Effector CD4-positive, alpha-beta T cell (primary cell): ENCODE measurements around the gene PAGR1.
"Not testable (repeated sequence)": the region's sequence is repeated elsewhere in the genome, so short reads cannot be mapped to it uniquely, and the experiment has no call there.

Source experiments
- DNase-seq: peaks from one replicate; pipeline ENCODE4 v3.0.0-alpha.2; 2020
- total RNA-seq: gene quantifications from one replicate; lab custom pipeline; 2026; lab: John Stamatoyannopoulos, UW

The PAGR1 gene
- total RNA-seq = 7.9 reads per million, percentile 27 among the genes with 10 or more reads in this experiment

GRCh38 chr16:29815793-29816693, at the start of gene PAGR1:
TSS of gene PAGR1 (plus strand) at chr16:29816152. CDS start at chr16:29816526, 374 bp downstream.
- peak; percentile 97 for DNase-seq

- DNase-seq = no peak
Observed at GRCh38 chr16:29766571-29766970, 49.4 kb upstream of the PAGR1 start.

DNA sequence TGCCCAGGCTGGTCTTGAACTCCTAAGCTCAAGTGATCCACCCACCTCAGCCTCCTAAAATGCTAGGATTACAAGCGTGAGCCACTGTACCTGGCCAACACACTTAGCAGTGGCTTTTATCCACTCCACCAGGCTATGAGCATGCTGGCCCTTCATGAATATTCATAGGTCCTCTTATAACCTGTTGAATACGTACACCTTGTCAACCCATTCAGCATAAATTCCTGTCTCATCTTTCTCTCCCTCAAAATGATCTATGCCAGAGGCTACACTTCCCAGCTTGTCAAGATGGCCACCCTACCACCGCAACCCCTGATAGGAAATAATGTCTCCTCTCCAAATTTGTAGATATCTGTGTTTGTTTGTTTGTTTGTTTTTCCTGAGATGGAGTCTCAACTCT, 48.9 kb upstream of the PAGR1 start:
- DNase-seq = no peak

- DNase-seq = no peak
Observed at GRCh38 chr16:29769507-29769906, 46.4 kb upstream of the PAGR1 start.

DNA sequence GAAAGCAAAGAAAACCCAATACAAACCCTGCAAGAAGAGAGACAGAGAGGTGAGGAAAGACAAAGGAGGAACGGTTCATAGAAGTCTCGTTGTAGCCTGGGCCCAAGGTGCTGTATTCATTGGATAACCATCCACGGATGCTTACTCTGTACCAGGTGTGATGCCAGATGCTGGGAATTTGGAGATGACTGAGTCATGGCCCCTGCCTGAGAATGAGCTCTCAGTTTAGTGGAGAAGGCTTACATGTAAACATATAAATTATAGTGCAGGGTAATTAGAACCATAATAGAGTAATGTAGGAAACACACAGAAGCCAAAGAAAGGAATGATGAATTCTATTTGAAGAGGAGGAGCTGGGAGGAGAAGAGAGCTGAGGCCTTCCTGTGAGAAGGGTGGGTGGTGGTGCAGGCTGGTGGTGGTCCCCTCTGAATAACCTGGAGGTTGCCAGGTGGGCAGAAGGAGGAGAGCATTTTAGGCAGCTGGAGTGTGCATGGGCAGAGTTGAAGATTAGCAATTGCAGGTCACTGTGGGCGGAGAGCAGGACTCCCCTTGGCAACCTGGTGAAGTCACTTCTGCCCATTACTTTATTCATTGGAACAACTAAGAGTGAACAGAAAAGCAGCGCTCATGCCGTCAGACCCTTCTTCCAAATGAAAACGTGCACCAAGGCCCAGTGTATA, 45.6 kb upstream of the PAGR1 start:
- no peak for DNase-seq

DNA sequence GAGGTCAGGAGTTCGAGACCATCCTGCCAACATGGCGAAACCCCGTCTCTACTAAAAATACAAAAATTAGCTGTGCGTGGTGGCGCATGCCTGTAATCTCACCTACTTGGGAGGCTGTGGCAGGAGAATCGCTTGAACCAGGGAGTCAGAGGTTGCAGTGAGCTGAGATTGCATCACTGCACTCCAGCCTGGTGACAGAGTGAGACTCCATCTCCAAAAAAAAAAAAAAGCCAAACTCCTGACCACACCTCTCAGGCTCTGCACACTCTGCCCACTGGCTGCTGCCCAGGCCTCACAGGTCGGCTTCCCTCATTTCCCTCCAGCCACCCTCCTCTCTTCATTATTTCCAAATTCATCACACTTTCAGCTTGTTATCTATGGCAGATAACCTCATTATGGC, 43.6 kb upstream of the PAGR1 start:
- DNase-seq = not testable (repeated sequence)

GRCh38 chr16:29774730-29775129, 41.2 kb upstream of the PAGR1 start:
- DNase-seq = no peak

DNA sequence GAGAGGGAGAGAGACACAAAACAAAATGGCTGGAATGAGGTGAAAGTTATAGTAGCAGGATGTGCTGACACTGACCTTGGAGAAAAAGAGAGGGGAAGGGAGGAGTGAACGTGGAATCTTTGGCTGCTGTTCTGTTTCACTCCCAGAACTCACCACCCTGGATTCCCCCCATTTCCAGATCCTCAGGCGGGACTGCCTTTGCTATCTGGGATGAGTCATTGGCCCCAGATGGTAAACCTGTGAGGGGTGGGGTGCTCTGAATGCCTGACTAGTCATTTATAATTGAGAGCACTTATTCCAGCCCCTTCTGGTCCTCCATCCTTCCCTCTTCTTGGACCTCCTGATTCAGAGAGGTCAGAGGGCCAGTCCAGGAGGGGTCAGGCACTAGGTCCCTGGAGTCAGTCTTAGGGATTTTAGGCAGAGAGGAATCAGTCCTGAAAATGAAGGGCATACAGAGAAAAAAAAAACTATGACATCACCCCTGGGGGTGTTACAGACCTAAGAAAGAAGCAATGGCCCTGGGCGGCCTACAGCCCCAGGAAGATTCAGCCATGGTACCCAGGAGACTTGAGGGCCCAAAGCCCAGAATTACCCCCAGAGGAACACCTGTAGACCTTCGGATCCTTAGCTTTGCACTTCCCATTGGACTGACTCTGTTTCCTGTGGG, 40.1 kb upstream of the PAGR1 start:
- DNase-seq = no peak

DNA sequence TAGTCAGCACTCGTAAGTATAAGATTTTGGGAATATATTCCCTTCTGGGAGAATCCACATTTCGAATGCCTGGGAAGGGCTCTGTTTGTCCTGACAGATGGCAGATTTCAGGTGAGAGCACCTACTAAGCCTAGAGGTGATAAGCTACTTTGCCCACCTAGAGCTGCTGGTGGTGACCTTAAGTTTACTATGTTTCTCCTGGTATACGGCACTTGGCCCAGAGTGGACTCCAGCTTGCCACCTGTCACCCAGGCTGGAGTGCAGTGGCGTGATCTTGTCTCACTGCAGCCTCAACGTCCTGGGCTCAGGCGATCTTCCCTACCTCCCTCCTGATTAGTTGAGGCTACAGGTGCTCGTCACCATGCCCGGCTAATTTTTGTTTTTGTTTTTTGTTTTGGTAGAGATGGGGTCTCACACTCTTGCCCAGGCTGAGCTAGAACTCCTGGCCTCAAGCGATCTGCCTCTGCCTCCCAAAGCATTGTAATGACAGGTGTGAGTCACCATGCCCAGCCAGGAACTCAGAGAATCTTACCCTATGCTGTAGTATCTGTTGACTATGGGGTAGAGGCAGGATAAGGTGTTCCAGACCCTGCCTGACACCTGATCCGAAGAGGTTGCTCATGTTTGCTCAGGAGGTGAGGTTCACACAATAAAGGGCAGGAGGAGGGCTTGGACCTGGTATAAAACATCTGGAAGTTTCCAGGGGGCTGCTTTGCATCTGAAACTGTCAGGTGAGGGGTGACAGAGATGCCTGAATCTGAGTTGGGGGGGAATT, 38.2 kb upstream of the PAGR1 start, which contains the start of gene ZG16:
ZG16 (plus strand) TSS at position 681 of the 775 bp plus-strand sequence. CDS start 1,011 bp downstream, outside the sequence.
- DNase-seq = no peak

- DNase-seq = no peak
Observed at GRCh38 chr16:29779474-29779873, 36.5 kb upstream of the PAGR1 start.

DNA sequence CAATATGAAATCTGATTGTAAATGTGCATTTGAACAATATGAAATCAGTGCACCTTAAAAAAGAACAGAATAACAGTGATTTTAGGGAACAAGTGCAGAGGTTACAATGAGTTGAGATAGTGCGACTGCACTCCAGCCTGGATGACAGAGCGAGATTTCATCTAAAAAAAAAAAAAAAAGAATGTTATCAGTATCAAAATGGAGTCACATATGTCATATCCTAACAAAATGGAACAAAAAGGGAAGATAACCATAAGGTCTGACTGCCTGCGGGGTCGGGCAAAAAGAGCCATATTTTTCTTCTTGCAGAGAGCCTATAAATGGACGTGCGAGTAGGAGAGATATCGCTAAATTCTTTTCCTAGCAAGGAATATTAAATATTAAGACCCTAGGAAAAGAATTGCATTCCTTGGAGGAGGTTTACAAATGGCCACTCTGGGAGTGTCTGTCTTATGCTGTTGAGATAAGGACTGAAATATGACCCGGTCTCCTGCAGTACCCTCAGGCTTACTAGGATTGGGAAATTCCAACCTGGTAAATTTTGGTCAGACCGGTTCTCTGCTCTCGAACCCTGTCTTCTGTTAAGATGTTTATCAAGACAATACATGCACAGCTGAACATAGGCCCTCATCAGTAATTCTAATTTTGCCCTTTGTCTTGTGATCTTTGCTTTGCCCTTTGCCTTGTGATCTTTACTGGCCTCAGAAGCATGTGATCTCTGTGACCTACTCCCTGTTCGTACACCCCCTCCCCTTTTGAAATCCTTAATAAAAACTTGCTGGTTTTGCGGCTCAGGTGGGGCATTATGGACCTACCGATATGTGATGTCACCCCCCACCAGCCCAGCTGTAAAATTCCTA, 32.6 kb upstream of the PAGR1 start:
- not testable (repeated sequence) for DNase-seq

DNA sequence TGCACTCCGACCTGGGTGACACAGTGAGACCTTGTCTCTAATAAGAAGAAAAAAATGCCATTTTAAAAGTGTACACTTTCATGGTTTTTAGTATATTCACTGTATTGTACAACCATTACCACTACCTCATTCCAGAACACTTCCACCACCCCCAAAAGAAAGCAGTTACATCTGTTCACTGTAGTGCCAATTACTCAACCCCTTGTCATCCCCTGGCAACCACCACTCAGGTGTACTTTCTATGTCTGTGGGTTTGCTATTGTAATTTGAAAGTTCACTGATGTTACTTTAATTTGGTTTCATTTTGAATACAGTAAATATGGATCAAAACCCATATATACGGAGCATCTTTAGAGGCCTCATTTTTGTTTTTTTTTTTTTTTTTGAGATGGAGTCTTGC, 31.8 kb upstream of the PAGR1 start:
- DNase-seq = no peak

GRCh38 chr16:29784901-29785500, 31.0 kb upstream of the PAGR1 start:
- DNase-seq = peak; percentile 58

GRCh38 chr16:29787155-29787554, 28.8 kb upstream of the PAGR1 start:
- DNase-seq = not testable (repeated sequence)

- no peak for DNase-seq
Observed at GRCh38 chr16:29789775-29790182, 26.2 kb upstream of the PAGR1 start.

DNA sequence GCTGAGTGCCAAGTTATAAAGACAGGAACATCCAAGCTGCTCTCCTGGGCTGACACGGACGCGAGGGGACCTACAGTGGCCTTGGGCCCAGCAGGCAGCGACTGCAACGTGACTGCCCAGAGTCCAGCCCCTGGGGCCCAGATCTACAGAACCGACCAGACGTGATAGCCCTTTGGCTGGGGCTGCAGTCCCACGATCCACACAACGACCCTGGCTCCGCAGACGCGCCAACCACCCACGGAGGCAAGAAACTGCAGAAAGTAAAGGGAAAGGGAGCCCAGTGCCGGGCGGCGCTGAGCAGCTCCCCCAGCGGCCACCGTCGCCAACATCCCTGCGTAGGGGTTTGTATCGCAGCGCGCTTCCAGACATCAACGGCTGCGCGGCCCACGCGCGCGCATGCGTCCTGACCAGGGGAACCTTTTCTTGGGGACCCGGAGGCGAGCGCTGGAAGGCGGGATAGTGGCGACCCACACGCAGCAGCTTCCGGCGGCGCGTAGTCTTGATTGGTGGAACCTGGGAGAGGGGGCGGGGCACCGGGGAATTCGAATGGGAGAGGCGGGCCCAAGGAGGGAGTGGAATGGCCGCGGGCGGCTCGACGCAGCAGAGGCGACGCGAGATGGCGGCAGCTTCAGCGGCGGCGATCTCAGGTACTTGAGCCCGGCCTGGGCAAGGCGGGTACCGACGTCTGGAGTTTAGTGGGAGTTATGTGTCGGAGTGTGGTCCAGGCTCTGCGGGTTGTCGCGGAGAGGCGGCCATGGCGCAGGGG, 25.6 kb upstream of the PAGR1 start, which contains the start of gene KIF22:
KIF22 (plus strand) TSS at position 569 of the 766 bp plus-strand sequence; CDS start at position 578, 9 bp downstream.
- peak; percentile 100 for DNase-seq

DNA sequence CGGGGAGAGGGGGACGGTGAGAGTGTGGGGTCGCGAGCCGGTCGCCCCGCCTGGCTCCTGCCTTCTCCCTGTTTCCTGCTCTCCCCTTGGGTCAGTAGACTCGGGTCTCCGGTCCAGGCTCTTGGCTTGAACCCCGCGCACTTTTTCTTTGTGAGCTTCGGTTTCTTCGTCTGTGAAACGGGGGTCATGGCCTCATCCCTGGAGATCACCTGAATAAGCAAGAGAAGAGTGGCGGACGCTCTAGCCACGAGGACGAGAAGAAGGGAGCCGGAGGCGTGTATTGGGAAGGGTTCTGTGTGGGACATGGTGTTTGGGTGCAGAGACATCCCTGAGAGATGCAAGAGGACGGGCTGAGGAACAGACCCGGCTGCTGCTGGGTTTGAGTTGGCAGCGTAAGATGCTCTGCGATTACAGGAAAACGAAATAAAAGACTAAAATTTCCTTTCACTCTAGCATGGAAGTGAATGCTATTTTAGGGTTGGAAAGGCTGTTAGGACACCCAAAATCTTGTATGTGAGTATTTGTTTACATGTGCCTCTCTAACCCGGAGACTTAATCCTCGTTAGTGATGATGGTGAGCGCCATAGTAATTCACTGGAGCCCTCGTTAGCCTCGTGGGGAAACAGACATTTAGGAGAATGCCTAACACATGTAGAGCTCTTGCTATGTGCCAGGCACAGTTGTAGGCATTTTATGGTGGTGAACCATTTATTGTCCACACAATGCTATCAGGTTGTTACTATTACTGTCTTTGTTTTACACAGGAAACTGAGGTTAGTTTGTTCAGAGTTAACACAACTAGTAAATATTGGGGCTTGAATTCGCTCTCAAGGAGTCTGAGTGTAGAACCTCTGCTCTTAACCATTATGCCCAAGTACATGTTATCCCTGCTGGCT, 24.8 kb upstream of the PAGR1 start:
- DNase-seq = no peak

- DNase-seq = no peak
Observed at GRCh38 chr16:29791845-29792807, 23.8 kb upstream of the PAGR1 start.
